Measurements from ENCODE around the gene DAB2IP.

Gene DAB2IP

GRCh38 chr9:121649476-121650216, 1.8 kb upstream of the DAB2IP start:
- no peak for TF ChIP-seq CTCF (IDR thresholded peaks at IDR 0.05; ENCODE audit: low read depth, low read length, missing control alignments)
- no peak for DNase-seq (ENCODE audit: extremely low read depth, low read depth)
- H3K4me3 ChIP-seq (replicated peaks; ENCODE audit: low read depth, low read length): no peak overlapping the region

- peak; percentile 48 for DNase-seq (ENCODE audit: extremely low read depth, low read depth)
- H3K4me3 ChIP-seq (replicated peaks; ENCODE audit: low read depth, low read length): no peak overlapping the region
- TF ChIP-seq CTCF (IDR thresholded peaks at IDR 0.05; ENCODE audit: low read depth, low read length, missing control alignments): no peak
Measured at GRCh38 chr9:121650217-121651007, 1.0 kb upstream of the DAB2IP start.

- TF ChIP-seq CTCF (IDR thresholded peaks at IDR 0.05; ENCODE audit: low read depth, low read length, missing control alignments): no peak
- H3K4me3 ChIP-seq (replicated peaks; ENCODE audit: low read depth, low read length): peak overlapping the region; percentile 82
- DNase-seq (ENCODE audit: extremely low read depth, low read depth): no peak
Measured at GRCh38 chr9:121651008-121651294, 483 bp upstream of the DAB2IP start.

- no peak for DNase-seq (ENCODE audit: extremely low read depth, low read depth)
- TF ChIP-seq CTCF (IDR thresholded peaks at IDR 0.05; ENCODE audit: low read depth, low read length, missing control alignments): no peak
- peak overlapping the region; percentile 82 for H3K4me3 ChIP-seq (replicated peaks; ENCODE audit: low read depth, low read length)
Measured at GRCh38 chr9:121652021-121652837, 795 bp downstream of the DAB2IP start.

- H3K4me3 ChIP-seq (replicated peaks; ENCODE audit: low read depth, low read length): peak overlapping the region; percentile 82
- no peak for DNase-seq (ENCODE audit: extremely low read depth, low read depth)
- no peak for TF ChIP-seq CTCF (IDR thresholded peaks at IDR 0.05; ENCODE audit: low read depth, low read length, missing control alignments)
Measured at GRCh38 chr9:121652838-121653231, 1.4 kb downstream of the DAB2IP start.

- H3K4me3 ChIP-seq (replicated peaks; ENCODE audit: low read depth, low read length): no peak overlapping the region
- no peak for TF ChIP-seq CTCF (IDR thresholded peaks at IDR 0.05; ENCODE audit: low read depth, low read length, missing control alignments)
- DNase-seq (ENCODE audit: extremely low read depth, low read depth): no peak
Measured at GRCh38 chr9:121654499-121655140, 3.2 kb downstream of the DAB2IP start.
